ENCODE data around the gene LIMS1.
"Not testable (repeated sequence)": the region's sequence is repeated elsewhere in the genome, so short reads cannot be mapped to it uniquely, and the experiment has no call there.

LIMS1 gene

GRCh38 chr2:108585436-108585835, 51.2 kb downstream of the LIMS1 start:
- no peak for DNase-seq (ENCODE audit: low read depth in 1 of 2, low spot score in 1 of 2)

- DNase-seq (ENCODE audit: low read depth in 1 of 2, low spot score in 1 of 2) = no peak
Observed at GRCh38 chr2:108586116-108586515, 51.8 kb downstream of the LIMS1 start.

DNA sequence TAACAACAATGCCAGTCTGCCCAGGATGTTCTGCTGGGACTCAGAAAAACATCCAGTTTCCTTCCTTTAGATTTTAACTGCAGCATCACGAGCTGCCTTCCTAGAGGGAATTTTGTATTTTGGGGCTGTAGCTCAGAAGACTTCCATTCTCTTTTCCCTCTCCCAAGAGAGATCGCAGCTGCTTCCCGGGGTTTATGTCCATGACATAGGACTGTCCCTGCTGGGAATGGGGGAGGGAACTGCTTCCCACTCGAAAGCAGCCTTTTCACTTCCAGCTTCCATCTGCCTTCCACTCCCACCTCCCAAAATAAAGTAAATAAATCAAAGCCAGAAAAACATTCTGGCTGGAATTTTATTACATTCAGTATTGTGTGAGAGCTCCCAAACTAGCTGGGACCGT, 52.4 kb downstream of the LIMS1 start:
- DNase-seq (ENCODE audit: low read depth in 1 of 2, low spot score in 1 of 2) = no peak

GRCh38 chr2:108587621-108588020, 53.4 kb downstream of the LIMS1 start:
- no peak for DNase-seq (ENCODE audit: low read depth in 1 of 2, low spot score in 1 of 2)

DNA sequence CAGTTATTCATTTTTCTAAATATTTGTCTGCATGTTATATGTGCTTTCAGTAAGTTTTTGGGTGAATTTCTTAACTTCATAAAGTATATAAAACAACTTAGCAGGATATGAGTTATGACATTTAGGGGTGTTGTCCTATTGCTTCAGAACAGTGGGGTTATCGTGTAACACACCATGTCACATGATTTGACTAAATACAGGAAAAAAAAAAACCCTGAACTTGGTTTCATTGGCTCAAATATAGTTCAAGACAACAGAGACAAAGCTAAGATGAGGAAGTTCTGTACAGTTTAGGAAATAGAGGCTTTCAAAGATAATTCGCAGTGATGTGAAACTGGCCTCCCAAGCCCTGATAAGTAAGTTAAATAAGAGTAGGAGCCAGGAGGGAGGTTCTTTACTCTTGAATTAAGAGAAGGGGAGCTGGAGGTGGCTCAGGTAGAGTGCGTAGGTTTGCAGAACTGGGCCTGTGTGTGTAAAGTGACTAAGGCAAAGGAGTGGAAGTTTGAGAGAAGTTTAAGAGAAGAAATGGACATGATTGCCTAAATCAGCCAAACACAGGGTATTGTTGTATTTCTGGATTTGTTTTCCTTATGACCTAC, 53.9 kb downstream of the LIMS1 start:
- no peak for DNase-seq (ENCODE audit: low read depth in 1 of 2, low spot score in 1 of 2)

DNA sequence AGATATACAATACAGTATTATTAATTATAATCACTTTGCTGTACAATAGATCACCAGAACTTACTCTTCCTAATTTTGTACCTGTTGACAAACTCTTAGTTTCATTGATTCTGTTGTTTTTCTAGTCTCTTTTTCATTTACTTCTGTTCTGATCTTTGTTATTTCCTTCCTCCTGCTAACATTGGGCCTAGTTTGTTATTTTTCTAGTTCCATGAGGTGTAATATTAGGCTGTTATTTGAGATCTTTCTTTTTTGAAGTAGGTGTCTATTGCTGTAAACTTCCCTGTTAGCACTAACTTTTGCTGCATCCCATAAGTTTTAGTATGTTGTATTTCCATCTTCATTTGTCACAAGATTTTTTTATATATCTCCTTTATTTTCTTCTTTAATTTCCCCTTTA, 55.1 kb downstream of the LIMS1 start:
- no peak for DNase-seq (ENCODE audit: low read depth in 1 of 2, low spot score in 1 of 2)

GRCh38 chr2:108589781-108590180, 55.5 kb downstream of the LIMS1 start:
- DNase-seq (ENCODE audit: low read depth in 1 of 2, low spot score in 1 of 2) = no peak

GRCh38 chr2:108591163-108591562, 56.9 kb downstream of the LIMS1 start:
- no peak for DNase-seq (ENCODE audit: low read depth in 1 of 2, low spot score in 1 of 2)

- no peak for DNase-seq (ENCODE audit: low read depth in 1 of 2, low spot score in 1 of 2)
Observed at GRCh38 chr2:108593547-108594098, 59.4 kb downstream of the LIMS1 start.

DNA sequence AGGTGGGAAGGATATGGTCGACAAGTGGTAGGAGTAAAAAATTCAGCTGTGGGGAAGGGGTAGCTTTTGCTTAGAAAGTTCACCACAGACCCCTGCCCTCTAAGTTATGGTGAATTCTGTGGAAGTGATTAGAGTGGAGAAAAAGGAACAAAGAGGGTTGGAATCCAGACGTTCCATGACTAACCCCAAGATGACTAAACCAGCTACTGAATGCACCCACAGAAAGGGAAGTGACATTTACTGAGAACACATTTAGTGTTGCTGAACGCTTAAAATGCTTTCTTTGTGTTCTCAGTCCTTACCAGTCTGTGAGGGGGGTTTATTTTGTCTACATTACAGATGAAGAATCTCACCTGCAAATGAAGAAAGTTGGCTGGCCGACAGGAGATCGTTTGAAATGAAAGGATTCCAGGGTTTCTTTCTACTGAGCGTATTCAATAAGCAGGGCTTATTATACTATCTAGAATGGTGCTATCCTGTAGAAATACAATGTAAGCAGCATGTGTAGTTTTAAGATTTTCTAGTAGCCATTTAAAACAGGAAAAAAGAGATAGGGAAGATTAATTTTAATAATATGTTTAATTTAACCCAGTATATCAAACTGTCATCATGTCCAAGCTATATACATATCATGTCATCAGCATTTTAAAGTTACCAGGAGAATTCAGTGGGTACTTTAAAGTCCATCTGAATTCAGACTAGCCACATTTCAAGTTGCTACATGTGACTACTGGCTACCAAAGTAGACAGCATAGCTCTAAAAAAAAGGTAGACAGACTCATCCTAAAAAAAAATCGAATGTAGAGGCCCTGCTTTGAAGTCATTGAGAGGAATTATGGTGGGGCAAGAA, 60.1 kb downstream of the LIMS1 start:
- peak in 1 of 2 donors; percentile 22 for DNase-seq (ENCODE audit: low read depth in 1 of 2, low spot score in 1 of 2)

DNA sequence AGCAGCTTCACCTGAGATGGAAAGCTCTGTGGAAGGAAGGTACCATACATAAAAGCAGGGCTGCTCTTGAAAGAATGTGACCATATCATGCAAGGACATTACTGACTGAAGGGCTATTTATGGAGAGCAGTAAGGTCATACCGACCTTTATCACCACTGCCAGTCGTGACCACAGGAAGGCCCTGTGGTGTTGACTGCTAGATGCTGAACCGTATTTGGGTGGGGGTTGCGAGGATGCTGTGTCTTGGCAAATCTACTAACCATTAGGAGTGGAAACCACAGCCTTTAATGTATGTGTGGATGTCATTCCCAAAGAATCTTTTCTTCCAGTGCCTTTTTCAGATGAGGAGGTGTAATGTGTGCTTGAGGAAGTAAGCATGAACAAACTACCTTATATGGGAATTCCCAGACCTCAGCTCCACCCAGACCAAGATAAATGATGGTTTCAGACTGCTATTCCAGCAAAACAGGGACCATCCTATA, 60.8 kb downstream of the LIMS1 start:
- no peak for DNase-seq (ENCODE audit: low read depth in 1 of 2, low spot score in 1 of 2)

DNA sequence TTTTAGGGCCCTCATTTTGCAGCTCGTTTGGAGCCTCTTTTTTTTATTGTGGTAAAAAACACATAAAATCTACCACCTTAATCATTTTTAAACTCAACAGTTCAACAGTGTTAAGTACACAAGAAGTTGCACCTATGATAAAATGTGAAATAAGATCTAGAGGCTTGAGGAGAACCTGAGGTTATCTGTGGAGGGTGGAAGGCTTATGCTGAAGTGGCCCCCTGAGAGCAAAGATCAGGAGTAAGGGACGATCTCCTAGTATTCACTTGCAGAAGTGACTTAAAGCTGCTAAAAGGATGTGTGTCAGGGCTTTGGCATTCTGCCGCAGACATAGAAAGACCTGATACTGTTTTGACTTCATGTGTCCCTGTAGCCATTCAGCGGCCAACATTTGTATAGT, 61.5 kb downstream of the LIMS1 start:
- DNase-seq (ENCODE audit: low read depth in 1 of 2, low spot score in 1 of 2) = not testable (repeated sequence)

- DNase-seq (ENCODE audit: low read depth in 1 of 2, low spot score in 1 of 2) = not testable (repeated sequence)
Observed at GRCh38 chr2:108597105-108597744, 63.0 kb downstream of the LIMS1 start.

- not testable (repeated sequence) for DNase-seq (ENCODE audit: low read depth in 1 of 2, low spot score in 1 of 2)
Observed at GRCh38 chr2:108601199-108601598, 66.9 kb downstream of the LIMS1 start.

DNA sequence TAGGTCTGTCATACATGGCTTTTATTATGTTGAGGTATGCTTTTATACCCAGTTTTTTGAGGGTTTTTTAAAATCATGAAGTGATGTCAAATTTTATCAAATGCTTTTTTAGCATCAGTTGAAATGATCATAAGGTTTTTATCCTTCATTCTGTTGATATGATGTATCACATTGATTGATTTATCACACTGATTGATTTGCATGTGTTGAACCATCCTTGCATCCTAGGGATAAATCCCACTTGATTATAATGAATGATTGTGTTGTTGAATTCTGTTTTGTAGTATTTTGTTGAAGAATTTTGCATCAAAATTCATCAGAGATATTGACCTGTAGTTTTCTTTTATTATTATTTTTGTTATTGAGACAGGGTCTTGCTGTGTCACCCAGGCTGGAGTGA, 68.2 kb downstream of the LIMS1 start:
- no peak for DNase-seq (ENCODE audit: low read depth in 1 of 2, low spot score in 1 of 2)

DNA sequence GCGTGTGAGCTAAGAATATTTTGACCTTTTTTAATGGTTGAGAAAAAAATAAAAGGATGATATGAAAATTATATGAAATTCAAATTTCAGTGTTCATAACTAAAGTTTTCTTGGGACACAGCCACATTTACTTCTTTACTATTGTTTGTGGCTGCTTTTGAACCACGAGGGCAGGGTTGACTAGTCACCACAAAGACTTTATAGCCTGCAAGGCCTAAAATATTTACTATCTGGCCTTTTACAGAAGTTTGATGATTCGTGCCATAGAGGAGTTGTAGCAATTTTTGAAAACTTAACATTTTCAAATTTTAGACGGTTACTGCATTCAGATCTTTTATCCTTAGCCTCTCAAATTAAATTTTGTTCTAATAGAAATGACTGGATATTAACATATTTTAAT, 69.9 kb downstream of the LIMS1 start:
- DNase-seq (ENCODE audit: low read depth in 1 of 2, low spot score in 1 of 2) = no peak

- DNase-seq (ENCODE audit: low read depth in 1 of 2, low spot score in 1 of 2) = no peak
Observed at GRCh38 chr2:108605947-108606346, 71.7 kb downstream of the LIMS1 start.

DNA sequence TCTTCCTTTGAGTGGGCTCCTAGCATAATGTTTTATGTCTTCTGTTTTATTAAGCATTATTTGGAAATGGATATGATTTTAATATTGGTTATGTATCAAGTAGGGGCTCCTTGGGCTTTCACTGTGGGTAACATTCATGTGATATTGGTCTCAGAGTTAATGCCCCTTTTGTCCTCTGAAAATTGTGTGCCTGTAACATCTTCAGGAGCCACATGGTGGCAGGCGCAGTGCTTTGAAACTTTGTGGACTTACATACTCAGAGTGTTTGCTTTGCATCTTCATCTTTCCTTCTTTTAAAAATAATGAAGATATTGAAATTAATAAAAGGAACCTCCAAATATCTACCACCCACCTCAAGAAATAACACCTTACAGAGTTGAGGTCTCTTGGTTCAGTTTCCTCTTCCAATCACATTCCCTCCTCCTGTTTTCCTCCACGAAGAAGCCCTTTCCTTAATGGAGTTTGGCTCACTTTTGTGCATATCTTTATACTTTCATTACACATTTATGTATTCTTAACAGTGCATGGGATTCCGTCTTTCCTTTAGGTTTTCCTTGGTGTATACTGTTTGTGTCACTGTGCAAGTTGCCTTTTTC, 73.5 kb downstream of the LIMS1 start:
- DNase-seq (ENCODE audit: low read depth in 1 of 2, low spot score in 1 of 2) = no peak

- DNase-seq (ENCODE audit: low read depth in 1 of 2, low spot score in 1 of 2) = no peak
Observed at GRCh38 chr2:108611021-108611420, 76.8 kb downstream of the LIMS1 start.

GRCh38 chr2:108612153-108612513, 77.9 kb downstream of the LIMS1 start:
- DNase-seq (ENCODE audit: low read depth in 1 of 2, low spot score in 1 of 2) = peak in 1 of 2 donors; percentile 44

GRCh38 chr2:108612514-108613183, 78.4 kb downstream of the LIMS1 start:
- DNase-seq (ENCODE audit: low read depth in 1 of 2, low spot score in 1 of 2) = peak; percentile 32 to 49
